Mesendoderm (in vitro differentiated cells): Measurements from ENCODE around the gene IFT25.

Experiments
- DNase-seq: peaks from one replicate; pipeline ENCODE4 v3.0.0; 2013
- H2AK5ac ChIP-seq: 2 replicates; pipeline ENCODE4 v1.6.1; 2013; ENCODE audit warnings: low read length, inconsistent platforms
- H2BK120ac ChIP-seq: 2 replicates; pipeline ENCODE4 v1.6.1; 2013; ENCODE audit warnings: low read depth, mild to moderate bottlenecking, low read length, moderate library complexity, mixed read lengths
- H2BK15ac ChIP-seq: replicated peaks from 2 replicates; pipeline ENCODE4 v1.6.1; 2013; ENCODE audit warnings: low read depth, mild to moderate bottlenecking, moderate library complexity
- H2BK5ac ChIP-seq: 2 replicates; pipeline ENCODE4 v1.6.1; 2013; ENCODE audit warnings: low read length, inconsistent platforms
- H3K18ac ChIP-seq: 2 replicates; pipeline ENCODE4 v1.6.1; 2013; ENCODE audit warnings: mild to moderate bottlenecking, low read length, mixed read lengths
- H3K23ac ChIP-seq: one replicate; pipeline ENCODE4 v1.6.1; 2013; ENCODE audit warnings: low read length
- H3K27ac ChIP-seq: 2 replicates; pipeline ENCODE4 v1.5.1; 2013; ENCODE audit warnings: low read depth, mild to moderate bottlenecking, inconsistent platforms, low read length, moderate library complexity
- H3K27me3 ChIP-seq: 2 replicates; pipeline ENCODE4 v1.6.1; 2013; ENCODE audit warnings: low read length, control low read depth, mild to moderate bottlenecking, inconsistent platforms; ENCODE audit not compliant: insufficient read depth, poor library complexity
- H3K36me3 ChIP-seq: 2 replicates; pipeline ENCODE4 v1.6.1; 2013; ENCODE audit warnings: low read length, inconsistent platforms; ENCODE audit not compliant: control insufficient read depth, insufficient read depth
- H3K4ac ChIP-seq: one replicate; pipeline ENCODE4 v1.6.1; 2013; ENCODE audit warnings: low read depth, mild to moderate bottlenecking, low read length, moderate library complexity
- H3K4me1 ChIP-seq: 2 replicates; pipeline ENCODE4 v1.6.1; 2013; ENCODE audit warnings: low read depth, low read length, inconsistent platforms; ENCODE audit not compliant: control insufficient read depth
- H3K4me2 ChIP-seq: 2 replicates; pipeline ENCODE4 v1.6.1; 2013; ENCODE audit warnings: low read length
- H3K4me3 ChIP-seq: 2 replicates; pipeline ENCODE4 v1.5.1; 2013; ENCODE audit warnings: mild to moderate bottlenecking, low read length
- H3K56ac ChIP-seq: one replicate; pipeline ENCODE4 v1.6.1; 2013; ENCODE audit warnings: low read length
- H3K79me1 ChIP-seq: 2 replicates; pipeline ENCODE4 v1.6.1; 2013; ENCODE audit warnings: low read length, inconsistent platforms
- H3K79me2 ChIP-seq: 2 replicates; pipeline ENCODE4 v1.6.1; 2013; ENCODE audit warnings: mild to moderate bottlenecking, low read length; ENCODE audit not compliant: control insufficient read depth, insufficient read depth
- H3K9ac ChIP-seq: 2 replicates; pipeline ENCODE4 v1.6.1; 2013; ENCODE audit warnings: low read length, inconsistent platforms
- H4K5ac ChIP-seq: one replicate; pipeline ENCODE4 v1.6.1; 2013; ENCODE audit warnings: low read length
- H4K8ac ChIP-seq: one replicate; pipeline ENCODE4 v1.6.1; 2013; ENCODE audit warnings: low read depth, mild to moderate bottlenecking, control low read depth, low read length, moderate library complexity
- WGBS: extraction: QIAGEN DNeasy Blood & Tissue Kit; methylation state at CpG from one replicate; pipeline ENCODE4 v1.1.7; 2013; ENCODE audit warnings: low lambda C conversion rate, missing lambda C conversion rate; ENCODE audit not compliant: insufficient coverage; ENCODE audit errors: extremely low coverage; 5-methylcytosine and 5-hydroxymethylcytosine counted together

The IFT25 gene

GRCh38 chr1:53902235-53903138 lies 43.0 kb downstream of the IFT25 start:
- Histone ChIP-seq H3K4me2 (no peak overlapping the region), H3K23ac (no peak overlapping the region), H2BK15ac (no peak overlapping the region), H3K79me1 (no peaks in the 10 kb centered on the region), H2BK5ac (no peak overlapping the region), H2AK5ac (no peak overlapping the region), H3K4me3 (no peak overlapping the region), H2BK120ac (no peak overlapping the region), H3K79me2 (no peaks in the 10 kb centered on the region), H4K8ac (no peak overlapping the region), H3K56ac (no peak overlapping the region), H3K18ac (no peak overlapping the region), H3K27ac (no peak overlapping the region), H3K9ac (no peak overlapping the region), H3K4ac (no peak overlapping the region), H3K4me1 (no peaks in the 10 kb centered on the region), H3K27me3 (no peaks in the 10 kb centered on the region), H4K5ac (no peak overlapping the region), H3K36me3 (no peaks in the 10 kb centered on the region)
- no CpG with 5 or more reads among the region's 7 CpGs for whole genome bisulfite sequencing
- no peak for DNase-seq

GRCh38 chr1:53899708-53900107 lies 45.8 kb downstream of the IFT25 start:
- H2AK5ac ChIP-seq, result no peak overlapping the region
- no peak overlapping the region for H2BK120ac ChIP-seq
- H3K79me1 ChIP-seq, result no peaks in the 10 kb centered on the region
- H2BK15ac ChIP-seq, result no peak overlapping the region
- H3K18ac ChIP-seq, result no peak overlapping the region
- no peak for DNase-seq
- no peak overlapping the region for H3K27ac ChIP-seq
- H4K5ac ChIP-seq, result no peak overlapping the region
- no peak overlapping the region for H2BK5ac ChIP-seq
- no peak overlapping the region for H3K9ac ChIP-seq
- H3K4me3 ChIP-seq, result no peak overlapping the region
- no peaks in the 10 kb centered on the region for H3K4me1 ChIP-seq
- no peak overlapping the region for H3K4ac ChIP-seq
- H3K56ac ChIP-seq, result no peak overlapping the region
- H3K27me3 ChIP-seq, result no peaks in the 10 kb centered on the region
- H3K36me3 ChIP-seq, result no peaks in the 10 kb centered on the region
- no CpG with 5 or more reads among the region's 3 CpGs for WGBS
- H4K8ac ChIP-seq, result no peak overlapping the region
- no peak overlapping the region for H3K23ac ChIP-seq
- no peak overlapping the region for H3K4me2 ChIP-seq
- H3K79me2 ChIP-seq, result no peaks in the 10 kb centered on the region

DNA sequence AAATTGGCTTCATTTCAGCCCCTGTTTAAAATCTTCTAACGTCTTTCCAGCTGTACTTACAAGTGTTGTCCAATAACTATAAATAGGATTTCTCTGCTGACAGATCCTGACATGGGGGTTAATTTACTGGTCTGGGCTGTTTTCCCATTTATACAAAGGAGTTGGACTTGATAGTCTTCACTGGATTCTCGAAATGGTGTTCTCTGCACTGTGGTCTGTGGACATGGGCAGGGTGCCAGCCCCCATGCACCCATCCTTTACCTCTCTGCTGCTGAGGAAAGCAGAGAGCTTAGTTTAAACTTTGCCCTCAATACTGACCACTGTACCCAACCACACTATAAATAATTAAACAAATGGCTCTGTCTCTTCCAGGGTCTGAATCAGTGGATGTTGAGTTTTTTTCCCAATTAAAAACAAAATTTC lies 46.3 kb downstream of the IFT25 start:
- Histone ChIP-seq H3K4me2 (no peak overlapping the region), H3K23ac (no peak overlapping the region), H3K27ac (no peak overlapping the region), H3K56ac (no peak overlapping the region), H3K79me2 (no peaks in the 10 kb centered on the region), H2BK5ac (no peak overlapping the region), H2AK5ac (no peak overlapping the region), H3K36me3 (no peaks in the 10 kb centered on the region), H3K4ac (no peak overlapping the region), H3K4me1 (no peaks in the 10 kb centered on the region), H2BK15ac (no peak overlapping the region), H3K27me3 (no peaks in the 10 kb centered on the region), H3K18ac (no peak overlapping the region), H3K9ac (no peak overlapping the region), H3K4me3 (no peak overlapping the region), H4K5ac (no peak overlapping the region), H4K8ac (no peak overlapping the region), H2BK120ac (no peak overlapping the region), H3K79me1 (no peaks in the 10 kb centered on the region)
- no CpG with 5 or more reads among the region's 2 CpGs for WGBS
- no peak for DNase-seq

DNA sequence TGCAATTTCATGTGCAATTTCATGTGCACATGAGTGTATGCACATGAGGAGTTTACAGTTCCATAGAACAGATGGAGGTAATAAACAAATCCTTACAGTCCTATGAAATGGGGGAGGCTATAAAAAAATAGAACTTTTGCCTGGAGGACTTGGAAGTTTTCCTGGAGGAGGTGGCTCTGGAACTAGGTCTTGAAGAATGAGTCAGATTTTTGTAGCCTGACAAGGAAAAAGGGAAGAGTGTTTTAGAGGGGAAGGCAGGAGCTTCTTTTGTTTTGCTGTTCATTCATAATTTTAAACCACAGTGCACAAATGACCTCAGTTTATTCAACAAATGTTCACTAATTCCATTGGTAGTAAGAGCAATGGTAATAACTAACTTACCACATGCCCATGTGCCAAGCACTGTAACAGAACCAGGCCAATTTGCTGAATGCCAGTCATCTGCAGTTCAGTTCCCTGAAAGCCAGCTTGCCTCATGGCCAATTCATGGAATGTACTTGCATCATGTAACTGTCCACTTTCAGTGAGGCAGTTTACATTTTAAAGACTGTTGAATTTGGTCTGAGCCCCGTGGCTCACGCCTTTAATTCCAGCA lies 48.8 kb downstream of the IFT25 start:
- Histone ChIP-seq H3K27me3 (no peaks in the 10 kb centered on the region), H3K79me1 (no peaks in the 10 kb centered on the region), H3K23ac (no peak overlapping the region), H3K36me3 (no peaks in the 10 kb centered on the region), H3K79me2 (no peaks in the 10 kb centered on the region), H2BK15ac (no peak overlapping the region), H3K27ac (no peak overlapping the region), H4K5ac (no peak overlapping the region), H3K4me2 (no peak overlapping the region), H2AK5ac (no peak overlapping the region), H3K4ac (no peak overlapping the region), H3K4me1 (no peaks in the 10 kb centered on the region), H2BK5ac (no peak overlapping the region), H4K8ac (no peak overlapping the region), H3K9ac (no peak overlapping the region), H3K18ac (no peak overlapping the region), H2BK120ac (no peak overlapping the region), H3K4me3 (no peak overlapping the region), H3K56ac (no peak overlapping the region)
- DNase-seq, result no peak
- no CpG with 5 or more reads among the region's 2 CpGs for WGBS

- no peak overlapping the region for H4K5ac ChIP-seq
Measured at GRCh38 chr1:53895421-53895820, 50.1 kb downstream of the IFT25 start.

More at GRCh38 chr1:53895421-53895820, 50.1 kb downstream of the IFT25 start:
- Histone ChIP-seq H2BK15ac (no peak overlapping the region), H2BK120ac (no peak overlapping the region), H3K56ac (no peak overlapping the region), H3K27ac (no peak overlapping the region), H3K4ac (no peak overlapping the region), H3K4me2 (no peak overlapping the region), H3K79me2 (no peaks in the 10 kb centered on the region), H3K23ac (peak overlapping the region; percentile 73), H3K4me1 (no peaks in the 10 kb centered on the region), H3K9ac (no peak overlapping the region), H3K79me1 (no peaks in the 10 kb centered on the region), H4K8ac (no peak overlapping the region), H3K36me3 (no peaks in the 10 kb centered on the region), H3K27me3 (no peaks in the 10 kb centered on the region), H3K4me3 (no peak overlapping the region), H2BK5ac (no peak overlapping the region), H3K18ac (no peak overlapping the region), H2AK5ac (no peak overlapping the region)
- no CpG with 5 or more reads among the region's 6 CpGs for WGBS
- no peak for DNase-seq
